HG02973 (cell line): Measurements from ENCODE around the gene TBX2.

ENCODE experiments used
- ATAC-seq: cut with Tn5 transposase; IDR thresholded peaks from one replicate; pipeline ENCODE4 v1.9.1; 2021; ENCODE audit warnings: moderate library complexity; ENCODE audit not compliant: unreplicated experiment

TBX2 gene

GRCh38 chr17:61400066-61400716 lies 548 bp downstream of the TBX2 start:
- ATAC-seq: no peak

DNA sequence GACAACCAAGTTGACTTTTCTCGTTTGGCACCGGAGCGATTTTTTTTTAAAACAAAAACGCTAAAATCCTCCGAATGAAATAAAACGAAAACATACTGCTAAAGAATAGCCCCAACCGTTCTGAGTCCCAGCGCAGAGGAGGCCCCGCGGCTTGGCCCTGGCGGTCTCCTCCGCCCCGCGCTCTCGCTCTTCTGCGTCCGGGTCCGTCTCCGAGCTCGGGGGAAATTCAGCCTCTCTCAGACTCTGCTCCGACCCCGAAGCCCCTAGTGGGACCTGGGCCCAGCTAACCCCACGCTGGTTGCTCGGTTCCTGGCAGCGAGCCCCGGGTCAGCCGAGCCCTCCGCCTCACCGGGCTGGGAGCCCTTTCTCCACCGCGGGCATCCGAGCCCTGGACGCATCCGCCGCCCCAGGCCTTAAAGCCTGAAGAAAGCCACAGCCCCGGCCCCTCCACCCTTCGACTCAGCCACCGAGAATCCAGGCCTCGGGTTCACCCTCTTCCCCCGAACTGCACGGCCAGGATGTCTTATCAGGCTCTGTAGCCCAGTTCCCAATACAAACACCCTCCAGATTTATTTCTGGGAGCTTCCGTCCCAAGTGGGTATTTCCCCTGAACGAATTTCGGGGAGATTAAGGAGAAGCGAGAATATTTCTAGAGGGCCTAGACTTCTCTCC lies 1.2 kb downstream of the TBX2 start:
- ATAC-seq: no peak

DNA sequence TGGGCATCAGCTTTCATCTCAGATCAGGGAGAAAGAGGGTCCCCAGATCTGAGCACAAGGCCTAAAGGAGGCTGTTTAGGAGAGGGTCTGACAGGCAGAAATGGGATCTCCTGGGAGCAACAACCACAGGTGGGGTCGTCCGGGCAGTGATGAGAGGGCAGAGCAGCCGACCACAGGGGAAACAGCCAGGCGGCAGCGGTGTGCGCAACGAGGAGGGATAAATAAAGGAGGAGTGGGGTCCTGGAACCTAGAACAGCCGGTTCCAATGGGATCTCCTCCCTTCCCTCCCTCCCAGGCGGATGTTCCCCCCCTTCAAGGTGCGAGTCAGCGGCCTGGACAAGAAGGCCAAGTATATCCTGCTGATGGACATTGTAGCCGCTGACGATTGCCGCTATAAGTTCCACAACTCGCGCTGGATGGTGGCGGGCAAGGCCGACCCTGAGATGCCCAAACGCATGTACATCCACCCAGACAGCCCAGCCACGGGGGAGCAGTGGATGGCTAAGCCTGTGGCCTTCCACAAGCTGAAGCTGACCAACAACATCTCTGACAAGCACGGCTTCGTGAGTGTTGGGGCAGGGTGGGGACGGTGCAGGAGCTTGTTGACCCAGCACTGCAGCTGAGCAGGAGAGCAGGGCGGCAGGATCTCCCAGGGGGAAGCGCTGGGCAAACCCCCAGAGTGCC lies 1.9 kb downstream of the TBX2 start:
- ATAC-seq: no peak

- ATAC-seq: no peak
Measured at GRCh38 chr17:61402073-61402541, 2.5 kb downstream of the TBX2 start.

GRCh38 chr17:61402978-61403800 lies 3.5 kb downstream of the TBX2 start:
- ATAC-seq: no peak

- ATAC-seq: no peak
Measured at GRCh38 chr17:61403801-61404662, 4.4 kb downstream of the TBX2 start.

- no peak for ATAC-seq
Measured at GRCh38 chr17:61404663-61404912, 4.9 kb downstream of the TBX2 start.

- ATAC-seq: no peak
Measured at GRCh38 chr17:61404913-61405685, 5.5 kb downstream of the TBX2 start.

DNA sequence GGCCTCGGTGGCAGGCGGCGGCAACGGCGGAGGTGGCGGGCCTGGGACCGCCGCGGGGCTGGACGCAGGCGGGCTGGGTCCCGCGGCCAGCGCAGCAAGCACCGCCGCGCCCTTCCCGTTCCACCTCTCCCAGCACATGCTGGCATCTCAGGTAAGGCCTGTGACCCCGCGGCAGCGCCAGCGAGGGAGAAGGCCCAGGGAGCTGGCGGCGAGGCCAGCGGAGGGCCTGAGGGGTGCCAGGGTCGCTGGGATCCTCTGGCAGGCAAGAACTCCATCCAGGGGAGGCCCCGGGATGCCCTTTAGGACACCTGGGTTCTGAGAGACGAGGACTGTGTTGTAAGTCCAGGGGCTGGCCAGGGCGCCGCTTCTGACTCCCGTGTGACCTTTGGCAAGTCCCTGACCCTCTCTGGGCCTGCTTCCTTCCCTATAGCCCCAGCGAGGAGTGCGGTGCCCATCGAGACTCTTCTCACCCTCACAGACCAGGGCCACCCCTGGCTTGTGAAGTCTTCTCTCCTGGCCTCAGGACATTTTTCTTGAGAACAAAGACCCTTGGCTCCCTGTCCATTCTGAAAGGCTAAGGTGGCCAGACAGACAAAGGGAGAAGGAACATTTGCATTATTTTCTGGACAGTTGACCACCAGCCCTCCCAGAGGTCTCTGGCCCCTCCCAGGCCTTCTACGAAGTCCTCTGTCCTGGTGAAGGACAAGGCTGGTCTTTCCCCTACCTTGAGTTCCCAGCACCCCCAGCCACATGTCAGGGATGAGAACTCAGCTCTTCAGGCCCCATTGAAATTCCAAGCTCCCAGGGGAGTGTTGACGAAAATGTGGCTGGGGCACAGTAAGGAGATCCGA lies 6.3 kb downstream of the TBX2 start:
- no peak for ATAC-seq

DNA sequence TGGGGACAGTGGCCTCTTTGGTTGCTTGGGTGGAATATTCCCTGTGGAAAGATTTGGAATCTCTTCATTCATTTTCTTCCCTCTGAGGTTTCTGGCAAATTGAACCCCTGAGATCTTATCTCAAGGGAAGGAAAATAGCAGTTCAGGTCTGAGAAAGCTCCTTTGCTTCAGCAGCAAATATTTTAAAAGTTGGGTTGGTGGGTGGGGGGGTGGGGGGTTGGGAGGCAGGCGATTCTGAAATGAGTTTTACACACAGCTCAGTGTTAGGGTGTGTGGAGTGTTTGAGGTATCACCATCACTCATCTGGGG lies 6.8 kb downstream of the TBX2 start:
- no peak for ATAC-seq

GRCh38 chr17:61406971-61407911 lies 7.6 kb downstream of the TBX2 start:
- ATAC-seq: no peak

DNA sequence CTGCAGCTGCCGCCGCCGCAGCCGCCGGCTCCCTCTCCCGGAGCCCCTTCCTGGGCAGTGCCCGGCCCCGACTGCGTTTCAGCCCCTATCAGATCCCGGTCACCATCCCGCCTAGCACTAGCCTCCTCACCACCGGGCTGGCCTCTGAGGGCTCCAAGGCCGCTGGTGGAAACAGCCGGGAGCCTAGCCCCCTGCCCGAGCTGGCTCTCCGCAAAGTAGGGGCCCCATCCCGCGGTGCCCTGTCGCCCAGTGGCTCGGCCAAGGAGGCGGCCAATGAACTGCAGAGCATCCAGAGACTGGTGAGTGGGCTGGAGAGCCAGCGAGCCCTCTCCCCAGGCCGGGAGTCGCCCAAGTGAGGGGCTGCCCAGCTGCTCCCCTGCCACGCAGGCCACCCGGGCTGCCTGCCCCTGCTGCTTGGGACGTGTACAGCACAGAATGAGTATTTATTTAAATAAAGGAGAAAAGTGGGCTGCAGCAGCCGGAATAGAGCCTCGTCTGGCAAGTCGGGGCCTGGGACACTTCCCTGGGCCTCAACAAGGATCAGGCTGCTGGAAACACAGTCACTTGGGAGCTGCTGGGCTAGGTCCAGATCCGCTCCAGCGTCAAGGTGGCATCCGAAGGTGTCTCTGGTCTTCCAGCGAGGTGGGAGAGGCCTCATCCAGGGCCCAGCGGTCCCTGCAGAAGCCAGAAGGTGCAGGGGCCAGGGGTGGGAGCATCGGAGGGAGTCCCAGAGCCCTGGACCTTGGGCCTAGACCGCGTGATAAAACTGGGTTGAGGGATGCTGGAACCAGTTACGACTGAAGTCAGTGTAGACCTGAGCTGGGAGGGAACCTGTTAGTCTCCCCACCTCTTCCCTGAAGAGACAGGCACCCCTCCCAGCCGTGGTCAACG lies 8.8 kb downstream of the TBX2 start:
- ATAC-seq: no peak

DNA sequence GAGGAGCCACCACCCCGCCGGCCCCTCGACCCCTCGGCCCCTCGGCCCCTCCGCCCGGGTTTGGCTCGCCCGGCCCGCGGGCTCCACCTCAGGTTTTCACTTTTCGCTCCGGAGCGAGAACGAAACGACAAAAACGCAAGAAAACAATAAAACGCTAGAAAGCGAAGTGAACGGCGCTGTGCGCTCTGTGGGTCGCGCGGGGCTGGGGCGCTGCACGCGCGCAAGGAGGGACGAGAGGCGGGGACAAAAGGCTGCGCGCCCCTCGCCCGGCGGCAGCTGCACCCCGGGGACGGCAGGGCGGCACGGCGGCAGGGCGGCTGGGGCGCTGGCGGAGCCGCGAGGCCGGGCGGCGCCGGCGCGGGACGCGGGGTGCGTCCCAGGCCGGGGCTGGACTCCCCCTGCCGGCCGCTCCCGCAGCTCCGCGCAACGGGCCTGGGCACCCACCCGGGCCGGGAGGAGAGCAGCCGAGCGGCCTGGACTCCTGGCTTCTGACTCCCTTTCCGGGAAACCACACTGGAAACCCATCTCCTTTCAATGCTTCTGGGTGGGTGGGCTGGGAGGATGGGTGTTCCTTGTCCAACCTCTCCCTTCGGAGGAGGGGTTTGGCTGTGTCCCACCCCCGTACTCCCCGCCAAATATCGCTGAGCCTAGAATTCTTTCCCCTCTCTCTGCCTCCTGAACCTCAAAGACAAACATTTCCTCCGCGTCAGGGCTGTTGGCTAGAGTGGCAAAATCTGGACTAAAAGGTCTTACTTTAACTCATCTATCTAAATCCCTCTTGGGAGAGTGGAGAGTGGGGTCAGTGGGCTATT lies 9.9 kb downstream of the TBX2 start:
- no peak for ATAC-seq

- no peak for ATAC-seq
Measured at GRCh38 chr17:61410141-61411010, 10.7 kb downstream of the TBX2 start.

DNA sequence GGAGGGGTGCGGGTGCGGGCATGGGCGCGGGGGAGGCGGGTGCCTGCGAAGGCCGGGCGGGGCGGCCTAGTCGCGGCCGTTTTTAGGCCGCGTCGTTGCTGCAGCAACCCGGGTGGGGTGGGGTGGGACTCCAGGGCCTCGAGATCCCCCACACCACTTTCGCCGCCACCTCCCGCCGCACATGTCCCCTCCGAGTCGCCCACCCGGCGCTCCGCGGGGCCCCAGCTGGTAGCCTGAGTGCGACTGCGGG lies 11.3 kb downstream of the TBX2 start:
- no peak for ATAC-seq
